Chondrocyte (in vitro differentiated cells): ENCODE data around the gene UMAD1. TPM values are rescaled to one million over a fixed set of nuclear protein-coding genes. Genes with fewer than 3 reads are reported as not detected.

Experiments used
- DNase-seq: peaks from one replicate; pipeline ENCODE4 v3.0.0; 2021; ENCODE audit warnings: mixed read lengths, low spot score
- H3K27ac Mint-ChIP-seq: one replicate; pipeline ENCODE4 v1.8.0; 2021; ENCODE audit warnings: mild to moderate bottlenecking, moderate library complexity, mixed read lengths; ENCODE audit not compliant: unreplicated experiment
- H3K27me3 Mint-ChIP-seq: 2 replicates; pipeline ENCODE4 v1.8.0; 2021; ENCODE audit warnings: low read depth, mixed read lengths
- H3K36me3 Mint-ChIP-seq: 2 replicates; pipeline ENCODE4 v1.8.0; 2021; ENCODE audit warnings: low read depth, mixed read lengths
- H3K4me1 Mint-ChIP-seq: 2 replicates; pipeline ENCODE4 v1.8.0; 2021; ENCODE audit warnings: low read depth, mild to moderate bottlenecking, mixed read lengths
- H3K4me3 Mint-ChIP-seq: one replicate; pipeline ENCODE4 v1.8.0; 2021; ENCODE audit warnings: mild to moderate bottlenecking, moderate library complexity, mixed read lengths; ENCODE audit not compliant: unreplicated experiment
- H3K9me3 Mint-ChIP-seq: 2 replicates; pipeline ENCODE4 v1.8.0; 2021; ENCODE audit warnings: low read depth, mixed read lengths
- CTCF ChIP-seq: fragments of 200-600 bp; sonication (generic); IDR thresholded peaks from 2 replicates; pipeline ENCODE4 v1.5.0; 2021; ENCODE audit warnings: antibody characterized with exemption, mild to moderate bottlenecking, moderate library complexity
- total RNA-seq: library from RNA; stranded (reverse); gene quantifications from 3 replicates; pipeline ENCODE4 v1.2.1, GENCODE V29; 2021

Gene UMAD1
- total RNA-seq, 1 donor from 2014 or later: 5.5 TPM

- H3K9me3 Mint-ChIP-seq: no peaks in the 10 kb centered on the region
- DNase-seq: no peak
- H3K4me1 Mint-ChIP-seq: peaks cover 2% of the 10 kb centered on the region
- no peak for TF ChIP-seq CTCF
- no peak overlapping the region for H3K4me3 Mint-ChIP-seq
- H3K36me3 Mint-ChIP-seq: no peaks in the 10 kb centered on the region
- no peaks in the 10 kb centered on the region for H3K27me3 Mint-ChIP-seq
- H3K27ac Mint-ChIP-seq: no peak overlapping the region
These were observed 105.4 kb downstream of the UMAD1 start for GRCh38 chr7:7745966-7746365.

- Mint-ChIP-seq H3K9me3 (no peaks in the 10 kb centered on the region), H3K4me3 (no peak overlapping the region), H3K27ac (no peak overlapping the region), H3K4me1 (peaks cover 6% of the 10 kb centered on the region), H3K27me3 (no peaks in the 10 kb centered on the region), H3K36me3 (no peaks in the 10 kb centered on the region)
- no peak for TF ChIP-seq CTCF
- DNase-seq: no peak
These were observed 105.9 kb downstream of the UMAD1 start for GRCh38 chr7:7746458-7746857.

DNA sequence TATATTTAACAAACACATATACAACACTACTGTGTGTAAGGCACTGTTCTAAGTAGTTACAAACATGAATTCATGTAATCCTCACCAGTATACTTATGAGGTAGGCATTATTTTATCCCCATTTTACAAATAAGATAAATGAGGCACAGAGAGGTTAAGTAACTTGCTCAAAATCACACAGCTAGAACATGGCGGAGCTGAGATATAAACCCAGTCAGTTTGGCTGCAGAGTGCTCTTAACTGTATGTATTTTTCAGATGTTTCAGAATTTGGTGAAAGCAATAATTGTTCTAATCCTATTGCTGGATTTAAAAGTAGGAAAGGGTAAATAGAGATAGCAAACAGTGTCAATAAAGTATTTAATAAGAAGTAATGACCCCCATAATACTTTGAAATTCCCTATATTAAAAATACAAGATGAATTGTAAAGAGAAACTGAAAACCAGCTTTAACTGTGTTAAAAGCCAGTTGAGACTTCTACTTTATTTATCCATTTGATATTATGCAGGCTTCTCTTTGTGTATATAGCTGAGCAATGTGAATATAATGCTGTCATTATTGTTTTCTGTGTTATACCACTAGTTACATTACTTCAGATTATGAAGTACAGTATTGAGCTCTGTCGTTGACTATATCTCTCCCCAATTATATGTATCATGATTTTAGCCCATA is 110.2 kb downstream of the UMAD1 start:
- H3K4me3 Mint-ChIP-seq: no peak overlapping the region
- H3K9me3 Mint-ChIP-seq: peaks cover 4% of the 10 kb centered on the region
- no peaks in the 10 kb centered on the region for H3K27me3 Mint-ChIP-seq
- H3K27ac Mint-ChIP-seq: no peak overlapping the region
- no peak for TF ChIP-seq CTCF
- peaks cover 5% of the 10 kb centered on the region for H3K36me3 Mint-ChIP-seq
- no peak for DNase-seq
- peaks cover 6% of the 10 kb centered on the region for H3K4me1 Mint-ChIP-seq

GRCh38 chr7:7751243-7752092 is 110.9 kb downstream of the UMAD1 start:
- Mint-ChIP-seq H3K27me3 (no peaks in the 10 kb centered on the region), H3K9me3 (peaks cover 4% of the 10 kb centered on the region), H3K36me3 (peaks cover 5% of the 10 kb centered on the region), H3K4me1 (peaks cover 6% of the 10 kb centered on the region), H3K27ac (peak overlapping the region; percentile 2), H3K4me3 (no peak overlapping the region)
- no peak for TF ChIP-seq CTCF
- no peak for DNase-seq

DNA sequence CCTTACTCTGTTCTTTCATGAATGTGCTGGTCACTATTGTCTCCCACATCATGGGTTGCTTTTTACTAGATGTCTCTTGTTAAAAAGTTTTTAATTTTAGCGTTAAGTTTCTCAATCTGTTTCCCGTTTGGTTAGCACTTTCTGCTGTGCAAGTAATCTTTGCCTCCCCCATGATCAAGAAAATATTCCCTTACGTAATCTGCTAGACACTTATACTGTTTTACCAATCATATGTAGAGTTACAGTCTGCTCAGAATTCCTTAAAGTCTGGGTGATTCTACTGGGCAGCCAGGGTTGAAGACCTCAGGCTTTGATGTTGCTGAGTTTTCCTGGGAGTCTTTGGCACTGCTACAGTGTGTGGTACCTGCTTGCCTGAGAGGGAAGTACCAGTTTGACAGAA is 116.0 kb downstream of the UMAD1 start:
- no peak overlapping the region for H3K4me3 Mint-ChIP-seq
- DNase-seq: no peak
- H3K4me1 Mint-ChIP-seq: peaks cover 7% of the 10 kb centered on the region
- no peak for TF ChIP-seq CTCF
- H3K27ac Mint-ChIP-seq: no peak overlapping the region
- peaks cover 5% of the 10 kb centered on the region for H3K36me3 Mint-ChIP-seq
- H3K9me3 Mint-ChIP-seq: peaks cover 4% of the 10 kb centered on the region
- no peaks in the 10 kb centered on the region for H3K27me3 Mint-ChIP-seq
